Ishikawa (cell line): ENCODE measurements around the gene ARHGAP8.
A peak's percentile ranks its signal among the peaks of the same experiment; 100 is the strongest.

ENCODE experiments used
- CREB1 ChIP-seq: IDR thresholded peaks from 2 replicates; pipeline ENCODE4 v1.6.1; 2012; ENCODE audit warnings: low read depth
- EP300 ChIP-seq: IDR thresholded peaks from 2 replicates; pipeline ENCODE4 v1.6.1; 2012; ENCODE audit warnings: borderline replicate concordance
- RAD21 ChIP-seq: IDR thresholded peaks from 2 replicates; pipeline ENCODE4 v1.6.1; 2012; ENCODE audit warnings: low read depth
- TEAD4 ChIP-seq: IDR thresholded peaks from 2 replicates; pipeline ENCODE4 v1.6.1; 2012
- YY1 ChIP-seq: IDR thresholded peaks from 2 replicates; pipeline ENCODE4 v1.6.1; 2012; ENCODE audit warnings: low read depth
- ZBTB7A ChIP-seq: IDR thresholded peaks from 2 replicates; pipeline ENCODE4 v1.6.1; 2012; ENCODE audit warnings: low read depth
- TF ChIP-seq, protein P1 (sequence below): IDR thresholded peaks from 2 replicates; pipeline ENCODE4 v1.6.1; 2012
- TF ChIP-seq, protein P2 (sequence below): IDR thresholded peaks from 2 replicates; pipeline ENCODE4 v1.6.1; 2012; ENCODE audit warnings: low read depth, mild to moderate bottlenecking
- TF ChIP-seq, protein P3 (sequence below): IDR thresholded peaks from 2 replicates; pipeline ENCODE4 v1.6.1; 2012

GRCh38 chr22:44862981-44863860 lies 110.8 kb downstream of the ARHGAP8 start:
- TF ChIP-seq TEAD4 (no peak), EP300 (no peak), ZBTB7A (no peak), RAD21 (no peak), YY1 (no peak), CREB1 (no peak)
- TF ChIP-seq, protein P1, sequence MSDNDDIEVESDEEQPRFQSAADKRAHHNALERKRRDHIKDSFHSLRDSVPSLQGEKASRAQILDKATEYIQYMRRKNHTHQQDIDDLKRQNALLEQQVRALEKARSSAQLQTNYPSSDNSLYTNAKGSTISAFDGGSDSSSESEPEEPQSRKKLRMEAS: no peak
- TF ChIP-seq, protein P2, sequence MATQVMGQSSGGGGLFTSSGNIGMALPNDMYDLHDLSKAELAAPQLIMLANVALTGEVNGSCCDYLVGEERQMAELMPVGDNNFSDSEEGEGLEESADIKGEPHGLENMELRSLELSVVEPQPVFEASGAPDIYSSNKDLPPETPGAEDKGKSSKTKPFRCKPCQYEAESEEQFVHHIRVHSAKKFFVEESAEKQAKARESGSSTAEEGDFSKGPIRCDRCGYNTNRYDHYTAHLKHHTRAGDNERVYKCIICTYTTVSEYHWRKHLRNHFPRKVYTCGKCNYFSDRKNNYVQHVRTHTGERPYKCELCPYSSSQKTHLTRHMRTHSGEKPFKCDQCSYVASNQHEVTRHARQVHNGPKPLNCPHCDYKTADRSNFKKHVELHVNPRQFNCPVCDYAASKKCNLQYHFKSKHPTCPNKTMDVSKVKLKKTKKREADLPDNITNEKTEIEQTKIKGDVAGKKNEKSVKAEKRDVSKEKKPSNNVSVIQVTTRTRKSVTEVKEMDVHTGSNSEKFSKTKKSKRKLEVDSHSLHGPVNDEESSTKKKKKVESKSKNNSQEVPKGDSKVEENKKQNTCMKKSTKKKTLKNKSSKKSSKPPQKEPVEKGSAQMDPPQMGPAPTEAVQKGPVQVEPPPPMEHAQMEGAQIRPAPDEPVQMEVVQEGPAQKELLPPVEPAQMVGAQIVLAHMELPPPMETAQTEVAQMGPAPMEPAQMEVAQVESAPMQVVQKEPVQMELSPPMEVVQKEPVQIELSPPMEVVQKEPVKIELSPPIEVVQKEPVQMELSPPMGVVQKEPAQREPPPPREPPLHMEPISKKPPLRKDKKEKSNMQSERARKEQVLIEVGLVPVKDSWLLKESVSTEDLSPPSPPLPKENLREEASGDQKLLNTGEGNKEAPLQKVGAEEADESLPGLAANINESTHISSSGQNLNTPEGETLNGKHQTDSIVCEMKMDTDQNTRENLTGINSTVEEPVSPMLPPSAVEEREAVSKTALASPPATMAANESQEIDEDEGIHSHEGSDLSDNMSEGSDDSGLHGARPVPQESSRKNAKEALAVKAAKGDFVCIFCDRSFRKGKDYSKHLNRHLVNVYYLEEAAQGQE: no peak
- TF ChIP-seq, protein P3, sequence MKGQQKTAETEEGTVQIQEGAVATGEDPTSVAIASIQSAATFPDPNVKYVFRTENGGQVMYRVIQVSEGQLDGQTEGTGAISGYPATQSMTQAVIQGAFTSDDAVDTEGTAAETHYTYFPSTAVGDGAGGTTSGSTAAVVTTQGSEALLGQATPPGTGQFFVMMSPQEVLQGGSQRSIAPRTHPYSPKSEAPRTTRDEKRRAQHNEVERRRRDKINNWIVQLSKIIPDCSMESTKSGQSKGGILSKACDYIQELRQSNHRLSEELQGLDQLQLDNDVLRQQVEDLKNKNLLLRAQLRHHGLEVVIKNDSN: peak; percentile 71
